ENCODE results near the gene SLC30A7.
"Not testable (repeated sequence)": the region's sequence is repeated elsewhere in the genome, so short reads cannot be mapped to it uniquely, and the experiment has no call there.

SLC30A7 gene

GRCh38 chr1:100950337-100950736 is 54.4 kb downstream of the SLC30A7 start:
- H3K4me3 ChIP-seq (ENCODE audit: low read depth, low read length): no peak overlapping the region
- TF ChIP-seq CTCF (IDR thresholded peaks at IDR 0.05; ENCODE audit: insufficient read depth, low read depth, low read length, missing control alignments): no peak
- DNase-seq (ENCODE audit: low read depth): no peak

DNA sequence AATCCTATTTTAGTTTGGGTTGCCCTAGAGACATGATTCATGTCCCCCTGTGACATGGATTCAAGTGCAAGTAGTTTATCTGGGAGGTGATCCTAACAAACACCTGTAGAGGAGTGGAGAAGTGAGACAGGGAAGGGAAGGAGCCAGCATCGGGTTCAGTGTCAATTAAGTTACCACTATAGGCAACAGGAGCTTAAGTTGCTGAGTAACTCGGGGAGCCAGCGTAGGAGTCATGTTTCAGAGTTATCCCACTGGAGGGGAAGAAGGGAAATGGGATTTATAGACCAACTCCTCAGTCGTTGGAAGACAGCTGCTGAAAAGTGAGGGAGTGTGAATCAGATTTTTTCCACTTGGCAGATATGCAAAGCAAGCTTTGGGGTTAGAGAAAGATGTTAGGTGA is 54.9 kb downstream of the SLC30A7 start:
- TF ChIP-seq CTCF (IDR thresholded peaks at IDR 0.05; ENCODE audit: insufficient read depth, low read depth, low read length, missing control alignments): no peak
- DNase-seq (ENCODE audit: low read depth): no peak
- no peak overlapping the region for H3K4me3 ChIP-seq (ENCODE audit: low read depth, low read length)

DNA sequence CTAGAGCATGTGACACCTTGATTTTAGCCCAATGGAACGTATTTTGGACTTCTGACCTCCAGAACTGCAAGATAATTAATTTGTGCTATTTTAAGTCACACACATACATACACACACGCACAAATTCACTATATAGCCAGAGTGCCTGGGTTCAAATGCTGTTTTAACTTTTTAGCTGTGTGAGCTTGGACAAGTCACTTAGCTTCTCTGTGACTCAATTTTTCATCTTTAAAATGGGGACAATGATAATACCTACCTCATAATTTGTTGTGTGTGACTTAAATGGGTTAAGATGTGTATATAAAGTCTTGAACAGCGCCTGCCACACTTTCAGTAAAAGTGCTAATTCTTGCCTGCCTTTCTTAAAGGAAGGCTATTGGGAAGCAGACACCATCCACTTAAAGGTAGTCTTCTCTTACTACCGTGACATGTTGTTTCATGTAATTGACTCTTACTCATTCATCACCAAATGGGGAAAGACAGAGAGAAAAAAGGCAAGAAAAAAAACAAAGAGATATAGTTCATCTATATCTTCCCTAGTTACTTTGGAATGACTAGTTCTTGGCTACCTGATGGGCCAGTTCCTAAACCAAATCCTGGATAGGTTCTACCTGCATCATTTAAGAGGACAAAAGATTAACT is 56.3 kb downstream of the SLC30A7 start:
- TF ChIP-seq CTCF (IDR thresholded peaks at IDR 0.05; ENCODE audit: insufficient read depth, low read depth, low read length, missing control alignments): no peak
- no peak overlapping the region for H3K4me3 ChIP-seq (ENCODE audit: low read depth, low read length)
- no peak for DNase-seq (ENCODE audit: low read depth)

DNA sequence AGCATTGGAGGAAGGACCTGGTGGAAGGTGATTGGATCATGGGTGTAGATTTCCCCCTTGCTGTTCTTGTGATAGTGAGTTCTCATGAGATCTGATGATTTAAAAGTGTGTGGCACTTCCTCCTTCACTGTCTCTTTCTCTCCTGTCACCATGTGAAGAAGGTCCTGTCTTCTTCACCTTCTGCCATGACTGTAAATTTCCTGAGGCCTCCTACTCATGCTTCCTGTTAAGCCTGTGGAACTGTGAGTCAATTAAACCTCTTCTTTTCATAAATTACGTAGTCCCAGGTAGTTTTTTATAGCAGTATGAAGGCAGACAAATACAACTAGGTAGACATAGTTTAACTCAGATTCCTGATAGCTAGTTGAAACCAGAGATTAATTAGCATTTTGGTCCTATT is 57.1 kb downstream of the SLC30A7 start:
- H3K4me3 ChIP-seq (ENCODE audit: low read depth, low read length); DNase-seq (ENCODE audit: low read depth): not testable (repeated sequence)

- DNase-seq (ENCODE audit: low read depth): no peak
- no peak for TF ChIP-seq CTCF (IDR thresholded peaks at IDR 0.05; ENCODE audit: insufficient read depth, low read depth, low read length, missing control alignments)
- no peak overlapping the region for H3K4me3 ChIP-seq (ENCODE audit: low read depth, low read length)
Observed at GRCh38 chr1:100953960-100954730, 58.3 kb downstream of the SLC30A7 start.

DNA sequence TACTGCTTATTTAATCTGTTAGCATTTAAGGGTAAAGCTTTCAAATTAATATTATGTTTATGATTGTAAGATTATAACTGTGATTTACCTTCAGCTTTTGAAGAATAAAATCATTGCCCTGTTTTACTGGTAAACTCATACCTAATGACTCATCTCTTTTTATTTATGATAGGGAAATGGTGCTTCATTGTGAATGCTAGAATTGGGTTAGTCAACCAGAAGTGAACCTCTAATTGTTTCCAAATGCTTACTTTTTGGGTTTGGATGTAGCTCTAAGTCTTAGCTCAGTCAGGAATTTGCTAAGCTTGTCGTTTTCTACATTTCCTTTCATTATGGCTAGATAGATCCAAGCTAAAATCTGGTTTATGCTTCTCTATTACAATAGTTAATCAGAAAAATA is 59.4 kb downstream of the SLC30A7 start:
- DNase-seq (ENCODE audit: low read depth): no peak
- no peak for TF ChIP-seq CTCF (IDR thresholded peaks at IDR 0.05; ENCODE audit: insufficient read depth, low read depth, low read length, missing control alignments)
- H3K4me3 ChIP-seq (ENCODE audit: low read depth, low read length): no peak overlapping the region

DNA sequence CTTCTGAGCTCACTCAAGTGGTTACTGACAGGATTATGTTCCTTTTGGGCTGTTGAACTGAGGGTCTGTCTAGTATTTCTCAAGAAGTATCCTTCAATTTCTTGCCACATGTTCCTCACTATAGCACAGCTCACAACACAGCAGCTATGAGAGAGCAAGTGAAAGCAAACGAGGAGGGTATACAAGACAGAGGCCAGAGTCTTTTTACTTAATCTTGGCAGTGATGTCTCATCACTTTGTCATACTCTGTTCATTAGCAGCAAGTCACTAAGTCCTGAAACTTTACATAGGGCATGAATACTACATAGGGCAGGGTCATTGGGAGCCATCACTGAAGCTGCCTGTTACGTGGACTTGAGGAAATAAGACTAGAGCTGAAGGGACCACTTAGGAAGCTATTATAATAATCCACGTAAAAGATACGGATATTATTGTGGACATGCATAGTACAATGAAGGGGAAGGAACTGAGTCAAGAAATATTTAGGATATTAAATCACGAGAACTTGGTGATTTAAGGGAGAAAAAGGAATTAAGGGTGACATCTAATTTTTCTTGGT is 63.7 kb downstream of the SLC30A7 start:
- no peak for DNase-seq (ENCODE audit: low read depth)
- no peak overlapping the region for H3K4me3 ChIP-seq (ENCODE audit: low read depth, low read length)
- TF ChIP-seq CTCF (IDR thresholded peaks at IDR 0.05; ENCODE audit: insufficient read depth, low read depth, low read length, missing control alignments): no peak

All from GM12865 (cell line).